A673 (cell line): Measurements from ENCODE around the gene SLC25A31.

Source experiments
- CTCF ChIP-seq: fragments of 300-800, 200-600 bp; sonication (generic); conservative IDR thresholded peaks from 2 replicates; pipeline ENCODE4 v1.5.1; 2017; ENCODE audit warnings: low read depth, mild to moderate bottlenecking, antibody characterized with exemption, low read length, moderate library complexity, mixed read lengths
- EZH2 ChIP-seq: fragments of 200-600 bp; sonication (generic); IDR thresholded peaks from 2 replicates; pipeline ENCODE4 v1.6.1; 2017; ENCODE audit warnings: borderline replicate concordance, low read depth, mild to moderate bottlenecking, mixed read lengths, antibody characterized with exemption, low read length; ENCODE audit not compliant: poor library complexity, severe bottlenecking

- TF ChIP-seq CTCF: no peak
- no peak for TF ChIP-seq EZH2
Observed at GRCh38 chr4:127741247-127741646, 11.0 kb downstream of the SLC25A31 start.
